HepG2 (cell line): ENCODE data around the gene TCOF1. TPM values are rescaled to one million over a fixed set of nuclear protein-coding genes. Genes with fewer than 3 reads are reported as not detected.

Experiments
- ATAC-seq: fragments of 200-7000 bp; cut with Tn5 transposase; 3 replicates; pipeline ENCODE4 v1.9.1; 2020; ENCODE audit warnings: mild to moderate bottlenecking, moderate library complexity
- BruUV-seq: library from RNA; stranded (reverse); fragments of 400-500 nt; replicated peaks from 2 replicates; lab custom pipeline; 2021; lab: Mats Ljungman, UMichigan
- CTCF ChIA-PET: fragments of 300-600 bp; formaldehyde crosslinking; extraction: SDS; loops from one replicate; lab custom pipeline; 2021; ENCODE audit warnings: low total read pairs, inconsistent platforms, low intra/inter-chr PET ratio; lab: Yijun Ruan, JAX
- POLR2A ChIA-PET: fragments of 350-600 bp; sonication (Branson Sonifier 250); formaldehyde crosslinking; loops from one replicate; lab custom pipeline; 2020; ENCODE audit warnings: antibody characterized with exemption, inconsistent platforms; lab: Yijun Ruan, JAX
- DNase-seq: peaks from one replicate; pipeline ENCODE4 v3.0.0-alpha.2; 2015; ENCODE audit warnings: low spot score
- FAIRE-seq: peaks from 3 replicates; lab custom pipeline; 2011; peaks lifted over from hg19 to GRCh38; lab: Jason Lieb, UNC
- H2AFZ ChIP-seq: one replicate; pipeline ENCODE4 v1.6.1; 2011; ENCODE audit warnings: low read length, inconsistent platforms
- H3K27ac ChIP-seq: fragments of 300-600 bp; 3 replicates; pipeline ENCODE4 v1.8.0; 2011; ENCODE audit warnings: mixed run types, mild to moderate bottlenecking, mixed read lengths, low read length, inconsistent platforms; ENCODE audit not compliant: insufficient read depth; ENCODE audit errors: extremely low read length
- H3K27me3 ChIP-seq, 2 experiments: fragments of 200-600 bp in 1 of 2; 2 replicates in 1 of 2; 3 replicates in 1 of 2; pipeline versions ENCODE4 v1.6.0 to v1.8.0; 2011; ENCODE audit warnings: low read length in 2 of 2, mild to moderate bottlenecking in 2 of 2, moderate library complexity in 2 of 2, inconsistent platforms in 1 of 2; ENCODE audit not compliant: insufficient read depth in 2 of 2, control insufficient read depth in 1 of 2
- H3K36me3 ChIP-seq, 2 experiments: fragments of 200-600 bp in 1 of 2; replicated peaks in 1 of 2; 2 replicates in 1 of 2; 3 replicates in 1 of 2; pipeline versions ENCODE4 v1.5.1 to v1.8.0; 2011; ENCODE audit warnings: low read length in 2 of 2, inconsistent platforms in 1 of 2; ENCODE audit not compliant: insufficient read depth in 2 of 2, control insufficient read depth in 1 of 2
- H3K4me1 ChIP-seq: 2 replicates; pipeline ENCODE4 v1.5.1; 2012; ENCODE audit warnings: low read length, inconsistent platforms; ENCODE audit not compliant: insufficient read depth
- H3K4me2 ChIP-seq: 2 replicates; pipeline ENCODE4 v1.6.0; 2011; ENCODE audit warnings: low read depth, low read length, inconsistent platforms
- H3K4me3 ChIP-seq, 3 experiments: fragments of 200-600 bp in 1 of 3; sonication (generic), shearing (Covaris generic) in 1 of 3; replicated peaks in 1 of 3; 2 replicates each; pipeline ENCODE4 v1.5.1; 2011 to 2016; ENCODE audit warnings: low read length in 3 of 3, inconsistent platforms in 2 of 3, low read depth in 2 of 3, mild to moderate bottlenecking in 2 of 3, control low read depth in 1 of 3, mixed read lengths in 1 of 3; ENCODE audit not compliant: insufficient read depth in 1 of 3
- H3K79me2 ChIP-seq: one replicate; pipeline ENCODE4 v1.6.1; 2011; ENCODE audit warnings: low read length, inconsistent platforms; ENCODE audit not compliant: insufficient read depth
- H3K9ac ChIP-seq: 2 replicates; pipeline ENCODE4 v1.6.0; 2011; ENCODE audit warnings: mild to moderate bottlenecking, low read depth, low read length, inconsistent platforms; ENCODE audit not compliant: insufficient read depth
- H3K9me3 ChIP-seq: 2 replicates; pipeline ENCODE4 v1.5.1; 2012; ENCODE audit warnings: mild to moderate bottlenecking, low read length
- H4K20me1 ChIP-seq: 2 replicates; pipeline ENCODE4 v1.6.0; 2011; ENCODE audit warnings: inconsistent platforms, mild to moderate bottlenecking, low read length, moderate library complexity; ENCODE audit not compliant: insufficient read depth
- ARID2 ChIP-seq: sonication (generic); formaldehyde crosslinking; IDR thresholded peaks from 2 replicates; pipeline ENCODE4 v1.8.1; 2022; ENCODE audit warnings: mild to moderate bottlenecking, missing genetic modification reagents, borderline replicate concordance
- CTCF ChIP-seq: sonication (generic); formaldehyde crosslinking; IDR thresholded peaks from 2 replicates; pipeline ENCODE4 v1.5.0; 2020; ENCODE audit warnings: mild to moderate bottlenecking, missing genetic modification reagents, moderate library complexity
- HES4 ChIP-seq: sonication (generic); formaldehyde crosslinking; IDR thresholded peaks from 2 replicates; pipeline ENCODE4 v1.9.0; 2021; ENCODE audit warnings: mild to moderate bottlenecking, missing genetic modification reagents, borderline replicate concordance
- MED8 ChIP-seq: sonication (generic); formaldehyde crosslinking; IDR thresholded peaks from 2 replicates; pipeline ENCODE4 v1.8.1; 2023; ENCODE audit warnings: mild to moderate bottlenecking, missing genetic modification reagents; ENCODE audit not compliant: insufficient replicate concordance
- PHF5A ChIP-seq: IDR thresholded peaks from one replicate; pipeline ENCODE4 v1.6.1; 2018; ENCODE audit warnings: low read depth, missing genetic modification reagents; ENCODE audit not compliant: unreplicated experiment
- SRF ChIP-seq: IDR thresholded peaks from 2 replicates; pipeline ENCODE4 v1.6.1; 2011; ENCODE audit warnings: mild to moderate bottlenecking, low read depth, low read length, moderate library complexity
- TAF1 ChIP-seq: sonication (generic); formaldehyde crosslinking; IDR thresholded peaks from 2 replicates; pipeline ENCODE4 v1.4.0; 2020; ENCODE audit warnings: missing genetic modification reagents
- TFDP2 ChIP-seq: sonication (generic); formaldehyde crosslinking; IDR thresholded peaks from 2 replicates; pipeline ENCODE4 v1.4.0; 2020; ENCODE audit warnings: missing genetic modification reagents
- THYN1 ChIP-seq: sonication (generic); formaldehyde crosslinking; IDR thresholded peaks from 2 replicates; pipeline ENCODE4 v1.8.1; 2023; ENCODE audit warnings: low read depth, mild to moderate bottlenecking, moderate library complexity, missing genetic modification reagents, borderline replicate concordance
- ZKSCAN5 ChIP-seq: sonication (generic); formaldehyde crosslinking; IDR thresholded peaks from 2 replicates; pipeline ENCODE4 v1.5.1; 2020; ENCODE audit warnings: mild to moderate bottlenecking, missing genetic modification reagents
- ZNF513 ChIP-seq: sonication (generic); formaldehyde crosslinking; conservative IDR thresholded peaks from 2 replicates; pipeline ENCODE4 v1.5.0; 2020; ENCODE audit warnings: missing genetic modification reagents
- WGBS: methylation state at CpG from one replicate; pipeline ENCODE4 v1.1.6; 2017; ENCODE audit warnings: low lambda C conversion rate; 5-methylcytosine and 5-hydroxymethylcytosine counted together
- in situ Hi-C: cut with HindIII; loops from 2 replicates; pipeline ENCODE4 v1.10.0; 2017; ENCODE audit warnings: low pct_unique_long_range_greater_than_20kb; ENCODE audit not compliant: extremely low pct_ligation_motif_present
- intact Hi-C: fragments of 100-400 bp; cut with micrococcal nuclease; formaldehyde crosslinking; loops from one replicate; pipeline ENCODE4 v1.10.0; 2022; ENCODE audit not compliant: unreplicated experiment
- polyA plus RNA-seq, 8 experiments: library from polyadenylated mRNA; depleted of rRNA in 3 of 8; stranded (reverse) in 7 of 8; unstranded in 1 of 8; fragments of >200 nt; fragmentation: Illumina TruSeq in 4 of 8; extraction: Trizol in 4 of 8; gene quantifications; 2 replicates each; pipeline versions ENCODE4 v1.2.1 to v1.2.3, GENCODE V29; 2011 to 2016; ENCODE audit warnings: low read depth in 4 of 8, missing spikeins in 1 of 8, mixed read lengths in 1 of 8; ENCODE audit not compliant: insufficient read depth in 1 of 8
- total RNA-seq, 5 experiments: library from RNA; depleted of rRNA; stranded (reverse); fragments of >200 nt; fragmentation: Illumina TruSeq; extraction: Trizol; gene quantifications; 2 replicates each; pipeline ENCODE4 v1.2.3, GENCODE V29; 2016; ENCODE audit warnings: low read depth in 1 of 5
- TF ChIP-seq, protein P1 (sequence below): sonication (generic); formaldehyde crosslinking; IDR thresholded peaks from 2 replicates; pipeline ENCODE4 v1.5.0; 2020; ENCODE audit warnings: mild to moderate bottlenecking, missing genetic modification reagents
- TF ChIP-seq, protein P2 (sequence below): sonication (generic); formaldehyde crosslinking; IDR thresholded peaks from 2 replicates; pipeline ENCODE4 v1.4.0; 2020; ENCODE audit warnings: missing genetic modification reagents

Gene TCOF1
- total and polyA plus RNA-seq, 2 of the 13 experiments (the other 11 are each of a cell fraction or from before 2014, with no cell fraction given) = 10.1 to 41.6 TPM

DNA sequence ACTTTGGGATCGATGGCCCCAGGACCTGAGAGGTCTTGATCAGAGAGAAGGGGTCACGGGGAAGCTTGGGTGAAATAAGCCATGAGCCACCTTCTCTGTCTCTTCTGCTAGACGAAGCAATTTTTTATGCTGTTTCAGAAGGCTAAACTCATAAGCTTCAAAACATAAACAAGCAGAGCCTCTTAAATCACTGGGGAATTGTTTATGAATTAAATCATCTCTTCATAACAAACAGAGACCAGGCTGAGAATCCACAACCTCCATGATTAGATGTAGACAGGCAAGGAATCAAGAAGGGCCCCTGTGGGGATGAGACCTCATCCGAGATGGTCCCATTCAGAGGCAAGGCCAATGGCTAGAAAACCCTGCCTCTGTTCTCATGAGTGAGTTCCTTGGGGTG lies 21.7 kb upstream of the TCOF1 start (continued):
- TF ChIP-seq ZNF513 (CRISPR knock-in tag) (no peak), ARID2 (no peak), THYN1 (CRISPR knock-in tag) (no peak), PHF5A (CRISPR knock-in tag) (no peak)
- TF ChIP-seq, protein P1, sequence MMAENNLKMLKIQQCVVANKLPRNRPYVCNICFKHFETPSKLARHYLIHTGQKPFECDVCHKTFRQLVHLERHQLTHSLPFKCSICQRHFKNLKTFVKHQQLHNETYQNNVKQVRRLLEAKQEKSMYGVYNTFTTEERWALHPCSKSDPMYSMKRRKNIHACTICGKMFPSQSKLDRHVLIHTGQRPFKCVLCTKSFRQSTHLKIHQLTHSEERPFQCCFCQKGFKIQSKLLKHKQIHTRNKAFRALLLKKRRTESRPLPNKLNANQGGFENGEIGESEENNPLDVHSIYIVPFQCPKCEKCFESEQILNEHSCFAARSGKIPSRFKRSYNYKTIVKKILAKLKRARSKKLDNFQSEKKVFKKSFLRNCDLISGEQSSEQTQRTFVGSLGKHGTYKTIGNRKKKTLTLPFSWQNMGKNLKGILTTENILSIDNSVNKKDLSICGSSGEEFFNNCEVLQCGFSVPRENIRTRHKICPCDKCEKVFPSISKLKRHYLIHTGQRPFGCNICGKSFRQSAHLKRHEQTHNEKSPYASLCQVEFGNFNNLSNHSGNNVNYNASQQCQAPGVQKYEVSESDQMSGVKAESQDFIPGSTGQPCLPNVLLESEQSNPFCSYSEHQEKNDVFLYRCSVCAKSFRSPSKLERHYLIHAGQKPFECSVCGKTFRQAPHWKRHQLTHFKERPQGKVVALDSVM (CRISPR knock-in tag) = no peak

- no CpG with 5 or more reads among the region's 11 CpGs for WGBS
- Histone ChIP-seq H3K36me3 (no peaks in the 10 kb centered on the region), H2AFZ (no peak overlapping the region), H3K4me2 (no peak overlapping the region), H3K4me1 (peaks cover 15% of the 10 kb centered on the region), H3K9me3 (no peaks in the 10 kb centered on the region), H3K9ac (no peak overlapping the region), H3K79me2 (no peaks in the 10 kb centered on the region), H4K20me1 (no peaks in the 10 kb centered on the region), H3K27ac (no peak overlapping the region), H3K4me3 (no peak overlapping the region), H3K27me3 (peaks cover 3 to 12% of the 10 kb centered on the region in 2 experiments; a peak in 2 of 5 replicates)
- intact Hi-C loops (no loop called here), in situ Hi-C loops (no loop called here)
- ATAC-seq = no peak; the same call in 2 of the 3 replicates
- FAIRE-seq = no peak
- no peak for DNase-seq
- ChIA-PET CTCF (no interaction called here), POLR2A (no interaction called here)
- BruUV-seq = no TSS peak
- TF ChIP-seq HES4 (CRISPR knock-in tag) (no peak), SRF (no peak), TAF1 (CRISPR knock-in tag) (no peak), MED8 (CRISPR knock-in tag) (no peak), CTCF (CRISPR knock-in tag) (no peak), ZKSCAN5 (CRISPR knock-in tag) (no peak), TFDP2 (CRISPR knock-in tag) (no peak), ARID2 (no peak)
- TF ChIP-seq, protein P2, sequence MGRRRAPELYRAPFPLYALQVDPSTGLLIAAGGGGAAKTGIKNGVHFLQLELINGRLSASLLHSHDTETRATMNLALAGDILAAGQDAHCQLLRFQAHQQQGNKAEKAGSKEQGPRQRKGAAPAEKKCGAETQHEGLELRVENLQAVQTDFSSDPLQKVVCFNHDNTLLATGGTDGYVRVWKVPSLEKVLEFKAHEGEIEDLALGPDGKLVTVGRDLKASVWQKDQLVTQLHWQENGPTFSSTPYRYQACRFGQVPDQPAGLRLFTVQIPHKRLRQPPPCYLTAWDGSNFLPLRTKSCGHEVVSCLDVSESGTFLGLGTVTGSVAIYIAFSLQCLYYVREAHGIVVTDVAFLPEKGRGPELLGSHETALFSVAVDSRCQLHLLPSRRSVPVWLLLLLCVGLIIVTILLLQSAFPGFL (CRISPR knock-in tag) = no peak
These were observed 19.0 kb upstream of the TCOF1 start for GRCh38 chr5:150338546-150338945.
